Type B pancreatic cell (in vitro differentiated cells): ENCODE results near the gene PLCL1. TPM values are rescaled to one million over a fixed set of nuclear protein-coding genes. Genes with fewer than 3 reads are reported as not detected.

ENCODE experiments used
- DNase-seq: peaks from one replicate; pipeline ENCODE4 v3.0.0; 2021; ENCODE audit warnings: mixed read lengths; ENCODE audit not compliant: unreplicated experiment; ENCODE audit errors: extremely low spot score
- H3K27ac Mint-ChIP-seq: 2 replicates; pipeline ENCODE4 v1.8.0; 2021; ENCODE audit warnings: mild to moderate bottlenecking, mixed read lengths
- H3K27me3 Mint-ChIP-seq: 2 replicates; pipeline ENCODE4 v1.8.0; 2021; ENCODE audit warnings: mixed read lengths
- H3K36me3 Mint-ChIP-seq: 2 replicates; pipeline ENCODE4 v1.8.0; 2021; ENCODE audit warnings: mixed read lengths
- H3K4me1 Mint-ChIP-seq: one replicate; pipeline ENCODE4 v1.8.0; 2021; ENCODE audit warnings: mixed read lengths; ENCODE audit not compliant: unreplicated experiment
- H3K4me3 Mint-ChIP-seq: 2 replicates; pipeline ENCODE4 v1.8.0; 2021; ENCODE audit warnings: mild to moderate bottlenecking, mixed read lengths
- H3K9me3 Mint-ChIP-seq: 2 replicates; pipeline ENCODE4 v1.8.0; 2021; ENCODE audit warnings: mixed read lengths
- total RNA-seq: library from RNA; stranded (reverse); gene quantifications from 2 replicates; pipeline ENCODE4 v1.2.1, GENCODE V29; 2021; ENCODE audit warnings: low replicate concordance
- TF ChIP-seq, protein P1 (sequence below): fragments of 200-600 bp; sonication (generic); conservative IDR thresholded peaks from 2 replicates; pipeline ENCODE4 v1.5.0; 2021; ENCODE audit warnings: antibody characterized with exemption, mild to moderate bottlenecking

Gene PLCL1
- total RNA-seq, 1 donor from 2014 or later = 4.4 TPM

DNA sequence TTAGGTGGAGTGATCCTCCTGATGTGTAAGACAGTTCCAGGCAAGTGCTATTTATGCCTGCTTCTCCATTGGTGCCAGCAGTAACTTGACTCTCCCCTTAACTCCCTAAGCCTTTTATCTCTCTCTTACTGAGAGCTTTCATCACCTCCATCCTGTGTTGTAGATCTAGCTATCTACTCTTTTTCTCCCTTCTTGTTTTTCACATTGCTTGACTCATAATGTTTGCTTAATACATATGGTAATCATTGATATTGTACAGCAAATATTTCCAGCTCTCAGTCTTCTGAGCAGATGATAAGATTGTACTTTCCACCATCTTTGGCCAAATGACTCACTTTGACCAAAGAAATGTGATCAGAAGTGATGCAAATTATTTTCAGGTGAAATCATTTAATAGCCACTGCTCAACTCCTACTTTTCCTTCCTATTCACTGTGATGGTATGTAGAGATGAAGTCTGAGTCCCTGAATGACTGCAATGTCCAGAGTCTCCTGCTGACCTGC, 165.0 kb downstream of the PLCL1 start:
- H3K36me3 Mint-ChIP-seq = no peaks in the 10 kb centered on the region
- H3K4me3 Mint-ChIP-seq = no peak overlapping the region
- peaks cover 8% of the 10 kb centered on the region for H3K9me3 Mint-ChIP-seq

DNA sequence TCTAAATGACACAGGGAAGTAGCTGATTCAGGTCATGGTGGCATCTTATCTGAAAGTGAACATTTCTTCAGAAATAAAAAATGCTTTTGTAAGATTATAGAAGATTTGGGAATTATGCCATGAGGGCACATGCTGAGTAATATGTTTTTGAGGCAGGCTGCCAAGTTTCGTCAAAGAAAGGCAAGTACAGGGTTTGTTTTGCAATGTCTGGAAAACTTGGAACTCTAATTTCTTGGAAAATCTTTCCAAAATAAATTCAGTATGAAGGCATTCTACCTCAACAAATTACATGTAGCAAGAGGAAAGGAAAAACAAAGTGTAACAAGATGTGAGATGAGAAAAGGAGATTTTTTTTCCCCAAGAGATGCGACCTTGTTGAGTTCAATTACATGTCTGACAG, 167.7 kb downstream of the PLCL1 start:
- Mint-ChIP-seq H3K9me3 (peaks cover 4% of the 10 kb centered on the region), H3K36me3 (no peaks in the 10 kb centered on the region), H3K4me3 (no peak overlapping the region), H3K27me3 (no peaks in the 10 kb centered on the region), H3K27ac (no peak overlapping the region), H3K4me1 (no peaks in the 10 kb centered on the region)
- TF ChIP-seq, protein P1, sequence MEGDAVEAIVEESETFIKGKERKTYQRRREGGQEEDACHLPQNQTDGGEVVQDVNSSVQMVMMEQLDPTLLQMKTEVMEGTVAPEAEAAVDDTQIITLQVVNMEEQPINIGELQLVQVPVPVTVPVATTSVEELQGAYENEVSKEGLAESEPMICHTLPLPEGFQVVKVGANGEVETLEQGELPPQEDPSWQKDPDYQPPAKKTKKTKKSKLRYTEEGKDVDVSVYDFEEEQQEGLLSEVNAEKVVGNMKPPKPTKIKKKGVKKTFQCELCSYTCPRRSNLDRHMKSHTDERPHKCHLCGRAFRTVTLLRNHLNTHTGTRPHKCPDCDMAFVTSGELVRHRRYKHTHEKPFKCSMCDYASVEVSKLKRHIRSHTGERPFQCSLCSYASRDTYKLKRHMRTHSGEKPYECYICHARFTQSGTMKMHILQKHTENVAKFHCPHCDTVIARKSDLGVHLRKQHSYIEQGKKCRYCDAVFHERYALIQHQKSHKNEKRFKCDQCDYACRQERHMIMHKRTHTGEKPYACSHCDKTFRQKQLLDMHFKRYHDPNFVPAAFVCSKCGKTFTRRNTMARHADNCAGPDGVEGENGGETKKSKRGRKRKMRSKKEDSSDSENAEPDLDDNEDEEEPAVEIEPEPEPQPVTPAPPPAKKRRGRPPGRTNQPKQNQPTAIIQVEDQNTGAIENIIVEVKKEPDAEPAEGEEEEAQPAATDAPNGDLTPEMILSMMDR = no peak
- DNase-seq = no peak

More for the DNA sequence above, 165.0 kb downstream of the PLCL1 start:
- Mint-ChIP-seq H3K27me3 (no peaks in the 10 kb centered on the region), H3K27ac (no peak overlapping the region), H3K4me1 (no peaks in the 10 kb centered on the region)
- DNase-seq = no peak
- TF ChIP-seq, protein P1 = no peak

DNA sequence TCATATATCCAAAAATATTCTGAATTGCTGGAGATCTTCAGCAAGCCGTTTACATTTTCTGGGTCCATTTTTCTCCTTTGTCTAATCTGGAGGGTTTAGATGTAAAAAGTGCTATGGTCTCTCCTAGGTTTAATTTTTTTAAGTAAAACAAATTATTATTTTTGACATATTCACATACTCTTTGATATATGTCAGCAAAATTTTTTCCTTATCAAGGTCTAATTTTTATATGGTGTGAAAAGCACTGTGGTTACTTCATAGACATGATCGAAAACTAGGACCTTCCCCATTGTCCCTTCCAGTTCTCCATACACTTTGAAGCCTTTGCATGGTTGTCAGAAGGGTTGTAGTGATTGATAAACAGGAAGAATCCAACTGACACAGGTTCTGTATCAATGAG, 168.2 kb downstream of the PLCL1 start:
- Mint-ChIP-seq H3K9me3 (peaks cover 4% of the 10 kb centered on the region), H3K4me1 (no peaks in the 10 kb centered on the region), H3K36me3 (no peaks in the 10 kb centered on the region), H3K4me3 (no peak overlapping the region), H3K27me3 (no peaks in the 10 kb centered on the region), H3K27ac (no peak overlapping the region)
- DNase-seq = no peak
- TF ChIP-seq, protein P1 = no peak

DNA sequence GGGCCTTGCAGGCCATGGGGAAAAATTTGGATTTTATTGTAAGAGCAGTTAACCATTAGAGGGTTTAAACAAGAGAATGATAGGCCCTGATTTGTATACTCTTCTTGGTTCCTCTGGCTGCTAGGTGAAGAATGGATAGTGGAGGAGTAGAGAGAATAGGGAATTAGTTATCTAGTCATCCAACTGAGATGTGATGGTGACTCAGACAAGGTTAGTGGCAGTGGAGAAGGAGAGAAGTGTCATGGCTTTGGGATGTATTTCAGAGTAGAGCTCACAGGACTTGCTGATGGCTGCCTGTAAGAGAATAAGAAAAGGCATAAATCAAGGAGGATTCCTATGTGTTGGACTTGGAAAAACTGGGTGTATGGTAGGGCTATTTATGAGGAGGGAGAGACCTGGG, 169.4 kb downstream of the PLCL1 start:
- Mint-ChIP-seq H3K4me3 (no peak overlapping the region), H3K9me3 (peaks cover 4% of the 10 kb centered on the region), H3K4me1 (no peaks in the 10 kb centered on the region), H3K27me3 (no peaks in the 10 kb centered on the region), H3K36me3 (no peaks in the 10 kb centered on the region), H3K27ac (no peak overlapping the region)
- no peak for DNase-seq
- TF ChIP-seq, protein P1 = no peak

DNA sequence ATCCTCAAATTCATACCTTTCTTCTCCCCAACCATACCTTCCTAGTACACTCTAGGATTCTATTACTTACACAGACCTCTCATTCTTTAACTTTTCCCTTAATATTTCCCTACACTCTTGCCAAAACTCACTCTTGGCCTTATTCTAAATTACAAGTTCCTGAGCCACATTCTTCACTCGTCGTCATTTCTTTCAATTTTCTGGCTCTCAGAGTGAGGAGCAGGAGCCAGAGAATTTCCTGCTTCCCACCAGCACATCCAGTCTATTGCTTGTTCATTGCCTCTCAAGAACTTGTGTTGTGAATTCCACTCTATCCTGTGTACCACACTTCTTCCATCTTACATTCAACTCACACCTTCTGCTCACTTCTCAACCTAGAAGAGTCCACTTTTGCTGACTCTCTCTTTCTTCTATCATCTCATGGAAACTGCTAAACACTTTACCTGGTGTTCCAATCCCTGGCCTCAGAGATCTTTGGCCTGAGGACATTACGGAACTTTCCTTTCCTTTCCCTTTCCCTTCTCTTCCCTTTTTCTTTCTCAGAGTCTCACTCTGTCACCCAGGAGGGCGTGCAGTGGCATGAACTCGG, 171.6 kb downstream of the PLCL1 start:
- TF ChIP-seq, protein P1 = no peak
- no peaks in the 10 kb centered on the region for H3K36me3 Mint-ChIP-seq

More for the DNA sequence above, 171.6 kb downstream of the PLCL1 start:
- no peaks in the 10 kb centered on the region for H3K27me3 Mint-ChIP-seq
- peaks cover 4% of the 10 kb centered on the region for H3K9me3 Mint-ChIP-seq
- no peak overlapping the region for H3K4me3 Mint-ChIP-seq
- no peak overlapping the region for H3K27ac Mint-ChIP-seq
- H3K4me1 Mint-ChIP-seq = no peaks in the 10 kb centered on the region
- no peak for DNase-seq
